BE2C (cell line): ENCODE measurements around the gene ASTL.

Experiments used
- DNase-seq: peaks from one replicate; pipeline ENCODE4 v3.0.0-alpha.2; 2020
- H3K27me3 ChIP-seq: fragments of 250-450 bp; sonication (Bioruptor Pico); 2 replicates; pipeline ENCODE4 v1.5.1; 2020; ENCODE audit warnings: mild to moderate bottlenecking
- H3K36me3 ChIP-seq: fragments of 250-450 bp; sonication (Bioruptor Pico); 2 replicates; pipeline ENCODE4 v1.5.1; 2020; ENCODE audit warnings: mild to moderate bottlenecking
- H3K4me1 ChIP-seq: fragments of 250-450 bp; sonication (Bioruptor Pico); 2 replicates; pipeline ENCODE4 v1.5.1; 2020
- H3K4me3 ChIP-seq: 2 replicates; pipeline ENCODE4 v1.5.1; 2011; ENCODE audit warnings: low read depth, low read length
- H3K9me3 ChIP-seq: fragments of 250-450 bp; sonication (Bioruptor Pico); 2 replicates; pipeline ENCODE4 v1.5.1; 2020
- TF ChIP-seq, protein P1 (sequence below): IDR thresholded peaks from 2 replicates; pipeline ENCODE4 v1.5.1; 2012; ENCODE audit warnings: mild to moderate bottlenecking, low read depth, low read length

Gene ASTL

GRCh38 chr2:96124406-96125265, 13.7 kb downstream of the ASTL start:
- Histone ChIP-seq H3K4me1 (no peaks in the 10 kb centered on the region), H3K36me3 (no peaks in the 10 kb centered on the region), H3K4me3 (no peak overlapping the region), H3K9me3 (no peaks in the 10 kb centered on the region), H3K27me3 (no peaks in the 10 kb centered on the region)
- no peak for DNase-seq
- TF ChIP-seq, protein P1, sequence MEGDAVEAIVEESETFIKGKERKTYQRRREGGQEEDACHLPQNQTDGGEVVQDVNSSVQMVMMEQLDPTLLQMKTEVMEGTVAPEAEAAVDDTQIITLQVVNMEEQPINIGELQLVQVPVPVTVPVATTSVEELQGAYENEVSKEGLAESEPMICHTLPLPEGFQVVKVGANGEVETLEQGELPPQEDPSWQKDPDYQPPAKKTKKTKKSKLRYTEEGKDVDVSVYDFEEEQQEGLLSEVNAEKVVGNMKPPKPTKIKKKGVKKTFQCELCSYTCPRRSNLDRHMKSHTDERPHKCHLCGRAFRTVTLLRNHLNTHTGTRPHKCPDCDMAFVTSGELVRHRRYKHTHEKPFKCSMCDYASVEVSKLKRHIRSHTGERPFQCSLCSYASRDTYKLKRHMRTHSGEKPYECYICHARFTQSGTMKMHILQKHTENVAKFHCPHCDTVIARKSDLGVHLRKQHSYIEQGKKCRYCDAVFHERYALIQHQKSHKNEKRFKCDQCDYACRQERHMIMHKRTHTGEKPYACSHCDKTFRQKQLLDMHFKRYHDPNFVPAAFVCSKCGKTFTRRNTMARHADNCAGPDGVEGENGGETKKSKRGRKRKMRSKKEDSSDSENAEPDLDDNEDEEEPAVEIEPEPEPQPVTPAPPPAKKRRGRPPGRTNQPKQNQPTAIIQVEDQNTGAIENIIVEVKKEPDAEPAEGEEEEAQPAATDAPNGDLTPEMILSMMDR: no peak

GRCh38 chr2:96123936-96124335, 14.4 kb downstream of the ASTL start:
- no peak for DNase-seq
- TF ChIP-seq, protein P1: no peak
- Histone ChIP-seq H3K36me3 (no peaks in the 10 kb centered on the region), H3K4me3 (no peak overlapping the region), H3K4me1 (no peaks in the 10 kb centered on the region), H3K9me3 (no peaks in the 10 kb centered on the region), H3K27me3 (no peaks in the 10 kb centered on the region)

DNA sequence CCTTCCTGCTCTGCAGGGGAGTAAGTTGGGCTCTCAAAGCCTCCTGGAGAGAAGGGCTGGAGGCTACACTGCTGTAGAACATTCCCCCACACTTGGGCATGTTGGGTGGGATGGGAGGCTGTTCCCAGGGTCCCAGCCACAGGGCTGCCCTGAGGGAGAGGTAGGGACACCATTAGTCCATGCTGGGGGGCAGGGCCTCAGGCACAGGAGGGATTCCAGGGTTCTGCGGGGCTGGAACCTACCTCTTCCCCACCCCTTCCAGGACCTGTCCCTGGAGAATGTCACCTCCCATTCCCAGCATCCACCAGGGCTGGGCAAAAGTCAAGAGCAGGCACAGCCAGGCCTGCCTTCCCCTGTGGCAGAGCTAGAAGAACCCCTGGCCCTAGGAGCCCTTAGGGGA, 15.0 kb downstream of the ASTL start:
- Histone ChIP-seq H3K4me3 (no peak overlapping the region), H3K27me3 (no peaks in the 10 kb centered on the region), H3K9me3 (no peaks in the 10 kb centered on the region), H3K4me1 (no peaks in the 10 kb centered on the region), H3K36me3 (no peaks in the 10 kb centered on the region)
- TF ChIP-seq, protein P1: no peak
- no peak for DNase-seq

- TF ChIP-seq, protein P1: no peak
- Histone ChIP-seq H3K27me3 (no peaks in the 10 kb centered on the region), H3K9me3 (no peaks in the 10 kb centered on the region), H3K4me1 (no peaks in the 10 kb centered on the region), H3K4me3 (no peak overlapping the region), H3K36me3 (no peaks in the 10 kb centered on the region)
- DNase-seq: no peak
These were observed 15.9 kb downstream of the ASTL start for GRCh38 chr2:96122391-96122790.

- Histone ChIP-seq H3K4me1 (no peaks in the 10 kb centered on the region), H3K4me3 (no peak overlapping the region), H3K36me3 (no peaks in the 10 kb centered on the region), H3K27me3 (no peaks in the 10 kb centered on the region), H3K9me3 (no peaks in the 10 kb centered on the region)
- no peak for DNase-seq
- TF ChIP-seq, protein P1: no peak
These were observed 16.9 kb downstream of the ASTL start for GRCh38 chr2:96121414-96121813.

- H3K9me3 ChIP-seq: no peaks in the 10 kb centered on the region
- TF ChIP-seq, protein P1: no peak
- H3K4me3 ChIP-seq: no peak overlapping the region
- no peak for DNase-seq
- H3K27me3 ChIP-seq: no peaks in the 10 kb centered on the region
- H3K4me1 ChIP-seq: no peaks in the 10 kb centered on the region
- H3K36me3 ChIP-seq: no peaks in the 10 kb centered on the region
These were observed 17.3 kb downstream of the ASTL start for GRCh38 chr2:96120991-96121390.
